ENCODE measurements around the gene ARHGAP22. TPM values are rescaled to one million over a fixed set of nuclear protein-coding genes. Genes with fewer than 3 reads are reported as not detected.

Gene ARHGAP22
- polyA plus RNA-seq, 1 donor from 2014 or later, result 0.15 TPM

DNA sequence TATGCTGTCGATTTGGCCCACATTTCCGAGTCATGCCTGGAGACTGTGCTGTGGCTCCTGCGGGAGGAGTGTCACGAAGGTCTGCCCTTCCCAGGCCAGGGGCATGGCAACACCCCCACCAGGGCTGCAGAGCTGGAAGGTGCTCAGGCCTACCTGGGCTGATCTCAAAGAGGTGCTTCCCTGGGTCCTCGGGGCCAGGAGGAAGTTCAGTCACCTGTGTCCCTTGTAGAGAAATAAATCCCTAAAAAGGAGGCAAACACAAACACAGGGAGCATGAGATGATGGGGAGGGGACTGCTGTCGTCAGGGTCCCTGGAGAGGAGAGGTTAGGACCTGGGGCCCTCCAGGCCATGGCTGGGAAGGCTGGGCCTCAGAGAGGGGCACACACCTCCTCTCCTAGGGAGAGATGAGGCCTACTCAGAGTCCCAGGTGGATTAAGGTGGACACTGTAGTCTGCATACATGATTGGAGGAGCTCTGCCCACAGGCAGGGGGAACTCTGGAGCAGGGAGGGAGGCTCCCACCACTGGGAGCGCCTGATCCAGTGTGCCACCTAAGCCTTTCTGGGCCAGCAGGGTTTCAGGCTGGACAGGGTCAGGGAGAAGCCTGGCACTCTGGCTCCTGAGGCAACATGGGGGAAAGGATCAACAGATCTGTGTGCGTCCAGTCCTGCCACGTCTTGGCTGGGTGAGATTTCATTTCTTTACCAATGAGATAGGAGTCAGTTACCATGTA, 49.4 kb downstream of the ARHGAP22 start:
- H3K9me2 ChIP-seq (ENCODE audit: insufficient read depth, low read length), result no peaks in the 10 kb centered on the region
- no peak overlapping the region for H3K4me3 ChIP-seq (ENCODE audit: low read length)
- H3K27me3 ChIP-seq (ENCODE audit: insufficient read depth, low read depth, low read length), result no peaks in the 10 kb centered on the region
- TF ChIP-seq, protein P1, sequence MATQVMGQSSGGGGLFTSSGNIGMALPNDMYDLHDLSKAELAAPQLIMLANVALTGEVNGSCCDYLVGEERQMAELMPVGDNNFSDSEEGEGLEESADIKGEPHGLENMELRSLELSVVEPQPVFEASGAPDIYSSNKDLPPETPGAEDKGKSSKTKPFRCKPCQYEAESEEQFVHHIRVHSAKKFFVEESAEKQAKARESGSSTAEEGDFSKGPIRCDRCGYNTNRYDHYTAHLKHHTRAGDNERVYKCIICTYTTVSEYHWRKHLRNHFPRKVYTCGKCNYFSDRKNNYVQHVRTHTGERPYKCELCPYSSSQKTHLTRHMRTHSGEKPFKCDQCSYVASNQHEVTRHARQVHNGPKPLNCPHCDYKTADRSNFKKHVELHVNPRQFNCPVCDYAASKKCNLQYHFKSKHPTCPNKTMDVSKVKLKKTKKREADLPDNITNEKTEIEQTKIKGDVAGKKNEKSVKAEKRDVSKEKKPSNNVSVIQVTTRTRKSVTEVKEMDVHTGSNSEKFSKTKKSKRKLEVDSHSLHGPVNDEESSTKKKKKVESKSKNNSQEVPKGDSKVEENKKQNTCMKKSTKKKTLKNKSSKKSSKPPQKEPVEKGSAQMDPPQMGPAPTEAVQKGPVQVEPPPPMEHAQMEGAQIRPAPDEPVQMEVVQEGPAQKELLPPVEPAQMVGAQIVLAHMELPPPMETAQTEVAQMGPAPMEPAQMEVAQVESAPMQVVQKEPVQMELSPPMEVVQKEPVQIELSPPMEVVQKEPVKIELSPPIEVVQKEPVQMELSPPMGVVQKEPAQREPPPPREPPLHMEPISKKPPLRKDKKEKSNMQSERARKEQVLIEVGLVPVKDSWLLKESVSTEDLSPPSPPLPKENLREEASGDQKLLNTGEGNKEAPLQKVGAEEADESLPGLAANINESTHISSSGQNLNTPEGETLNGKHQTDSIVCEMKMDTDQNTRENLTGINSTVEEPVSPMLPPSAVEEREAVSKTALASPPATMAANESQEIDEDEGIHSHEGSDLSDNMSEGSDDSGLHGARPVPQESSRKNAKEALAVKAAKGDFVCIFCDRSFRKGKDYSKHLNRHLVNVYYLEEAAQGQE (IDR thresholded peaks at IDR 0.05; ENCODE audit: borderline replicate concordance), result no peak
- no peak for TF ChIP-seq MXI1 (conservative IDR thresholded peaks at IDR 0.05; ENCODE audit: poor library complexity, severe bottlenecking)
- TF ChIP-seq EZH2 (IDR thresholded peaks at IDR 0.05; ENCODE audit: borderline replicate concordance, insufficient read depth, low read length, poor library complexity, severe bottlenecking), result no peak
- no peak for TF ChIP-seq RAD21 (conservative IDR thresholded peaks at IDR 0.05)
- no peak for TF ChIP-seq TAF1 (IDR thresholded peaks at IDR 0.05; ENCODE audit: low read depth)
- TF ChIP-seq SMC3 (conservative IDR thresholded peaks at IDR 0.05; ENCODE audit: poor library complexity), result no peak
- no peak for TF ChIP-seq EP300 (conservative IDR thresholded peaks at IDR 0.05; ENCODE audit: poor library complexity, severe bottlenecking)
- TF ChIP-seq POLR2AphosphoS5 (IDR thresholded peaks at IDR 0.05), result no peak
- TF ChIP-seq, protein P2, sequence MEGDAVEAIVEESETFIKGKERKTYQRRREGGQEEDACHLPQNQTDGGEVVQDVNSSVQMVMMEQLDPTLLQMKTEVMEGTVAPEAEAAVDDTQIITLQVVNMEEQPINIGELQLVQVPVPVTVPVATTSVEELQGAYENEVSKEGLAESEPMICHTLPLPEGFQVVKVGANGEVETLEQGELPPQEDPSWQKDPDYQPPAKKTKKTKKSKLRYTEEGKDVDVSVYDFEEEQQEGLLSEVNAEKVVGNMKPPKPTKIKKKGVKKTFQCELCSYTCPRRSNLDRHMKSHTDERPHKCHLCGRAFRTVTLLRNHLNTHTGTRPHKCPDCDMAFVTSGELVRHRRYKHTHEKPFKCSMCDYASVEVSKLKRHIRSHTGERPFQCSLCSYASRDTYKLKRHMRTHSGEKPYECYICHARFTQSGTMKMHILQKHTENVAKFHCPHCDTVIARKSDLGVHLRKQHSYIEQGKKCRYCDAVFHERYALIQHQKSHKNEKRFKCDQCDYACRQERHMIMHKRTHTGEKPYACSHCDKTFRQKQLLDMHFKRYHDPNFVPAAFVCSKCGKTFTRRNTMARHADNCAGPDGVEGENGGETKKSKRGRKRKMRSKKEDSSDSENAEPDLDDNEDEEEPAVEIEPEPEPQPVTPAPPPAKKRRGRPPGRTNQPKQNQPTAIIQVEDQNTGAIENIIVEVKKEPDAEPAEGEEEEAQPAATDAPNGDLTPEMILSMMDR (IDR thresholded peaks at IDR 0.05; ENCODE audit: poor library complexity, severe bottlenecking), result no peak
- no peak overlapping the region for H3K27ac ChIP-seq (ENCODE audit: low read length)
- H3K36me3 ChIP-seq (ENCODE audit: insufficient read depth, low read length), result no peaks in the 10 kb centered on the region
- no peak overlapping the region for H3K4me2 ChIP-seq (ENCODE audit: low read length)
- H4K20me1 ChIP-seq (ENCODE audit: insufficient read depth), result no peaks in the 10 kb centered on the region
- H2AFZ ChIP-seq (ENCODE audit: low read depth, low read length), result no peak overlapping the region
- no peaks in the 10 kb centered on the region for H3F3A ChIP-seq (ENCODE audit: insufficient read depth, low read length, poor library complexity, severe bottlenecking)
- no peaks in the 10 kb centered on the region for H3K79me2 ChIP-seq (replicated peaks; ENCODE audit: insufficient read depth, low read length)
- no peak overlapping the region for H3K9ac ChIP-seq (ENCODE audit: low read length)
- H3K9me3 ChIP-seq (ENCODE audit: low read length), result no peaks in the 10 kb centered on the region

DNA sequence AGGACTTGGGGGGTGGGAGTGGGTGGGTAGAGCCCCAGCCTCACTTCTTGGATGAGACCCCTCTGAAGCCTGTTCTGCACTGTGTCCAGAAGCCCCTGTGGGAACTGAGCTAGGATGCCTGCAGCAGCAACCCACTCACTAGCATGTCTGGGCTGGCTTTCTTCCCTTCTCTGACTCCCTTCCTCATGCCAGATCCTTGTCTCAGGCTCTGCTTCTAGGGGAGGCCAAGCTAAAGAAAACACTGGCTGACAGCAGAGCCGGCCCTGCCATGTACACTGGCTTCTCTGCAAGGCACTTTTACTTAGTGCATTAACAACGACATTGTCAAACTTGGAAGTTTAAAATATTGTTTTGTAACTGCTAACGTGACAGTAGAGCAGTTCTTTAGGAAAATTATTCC, 50.2 kb downstream of the ARHGAP22 start:
- Histone ChIP-seq H3K9me3 (ENCODE audit: low read length) (no peaks in the 10 kb centered on the region), H3K27ac (ENCODE audit: low read length) (no peak overlapping the region), H3K27me3 (ENCODE audit: insufficient read depth, low read depth, low read length) (no peaks in the 10 kb centered on the region), H3K36me3 (ENCODE audit: insufficient read depth, low read length) (no peaks in the 10 kb centered on the region), H3K4me2 (ENCODE audit: low read length) (no peak overlapping the region), H2AFZ (ENCODE audit: low read depth, low read length) (no peak overlapping the region), H3K79me2 (replicated peaks; ENCODE audit: insufficient read depth, low read length) (no peaks in the 10 kb centered on the region), H3K4me3 (ENCODE audit: low read length) (no peak overlapping the region), H4K20me1 (ENCODE audit: insufficient read depth) (no peaks in the 10 kb centered on the region), H3K9ac (ENCODE audit: low read length) (no peak overlapping the region), H3K9me2 (ENCODE audit: insufficient read depth, low read length) (no peaks in the 10 kb centered on the region), H3F3A (ENCODE audit: insufficient read depth, low read length, poor library complexity, severe bottlenecking) (no peaks in the 10 kb centered on the region)
- TF ChIP-seq MXI1 (conservative IDR thresholded peaks at IDR 0.05; ENCODE audit: poor library complexity, severe bottlenecking) (no peak), EZH2 (IDR thresholded peaks at IDR 0.05; ENCODE audit: borderline replicate concordance, insufficient read depth, low read length, poor library complexity, severe bottlenecking) (no peak), RAD21 (conservative IDR thresholded peaks at IDR 0.05) (no peak), POLR2AphosphoS5 (IDR thresholded peaks at IDR 0.05) (no peak), EP300 (conservative IDR thresholded peaks at IDR 0.05; ENCODE audit: poor library complexity, severe bottlenecking) (no peak), SMC3 (conservative IDR thresholded peaks at IDR 0.05; ENCODE audit: poor library complexity) (no peak), TAF1 (IDR thresholded peaks at IDR 0.05; ENCODE audit: low read depth) (no peak)
- TF ChIP-seq, protein P2 (IDR thresholded peaks at IDR 0.05; ENCODE audit: poor library complexity, severe bottlenecking), result no peak
- TF ChIP-seq, protein P1 (IDR thresholded peaks at IDR 0.05; ENCODE audit: borderline replicate concordance), result no peak

Measured in neural cell (in vitro differentiated cells).